BLaER1 treated with 17β-estradiol and CSF1 and Interleukin-3, amounts not matched to agents 10 nM and 100 nM (cell line): Measurements from ENCODE around the gene SDSL.

Source experiments
- H3K27ac ChIP-seq, 11 experiments: shearing (Covaris generic); formaldehyde crosslinking; 2 replicates each; pipeline ENCODE4 v1.8.1; 2022
- H3K27me3 ChIP-seq, 11 experiments: shearing (Covaris generic); formaldehyde crosslinking; 2 replicates each; pipeline ENCODE4 v1.8.1; 2022
- H3K36me3 ChIP-seq, 11 experiments: shearing (Covaris generic); formaldehyde crosslinking; 2 replicates each; pipeline ENCODE4 v1.8.1; 2022
- H3K4me1 ChIP-seq, 10 experiments: shearing (Covaris generic); formaldehyde crosslinking; 2 replicates each; pipeline ENCODE4 v1.8.1; 2022
- H3K4me2 ChIP-seq, 11 experiments: shearing (Covaris generic); formaldehyde crosslinking; 2 replicates each; pipeline ENCODE4 v1.8.1; 2022
- H3K4me3 ChIP-seq, 10 experiments: shearing (Covaris generic); formaldehyde crosslinking; 2 replicates each; pipeline ENCODE4 v1.8.1; 2022
- H3K9ac ChIP-seq, 11 experiments: shearing (Covaris generic); formaldehyde crosslinking; 2 replicates each; pipeline ENCODE4 v1.8.1; 2022
- H3K9me3 ChIP-seq, 11 experiments: shearing (Covaris generic); formaldehyde crosslinking; replicated peaks in 1 of 11; 2 replicates each; pipeline ENCODE4 v1.8.1; 2022
- H4K20me1 ChIP-seq, 11 experiments: shearing (Covaris generic); formaldehyde crosslinking; 2 replicates each; pipeline ENCODE4 v1.8.1; 2022
- Cebpa-rat ChIP-seq, 11 experiments: shearing (Covaris generic); IDR thresholded peaks; 2 replicates each; pipeline ENCODE4 v1.8.1; 2022

Gene SDSL

GRCh38 chr12:113457185-113457584, 35.0 kb downstream of the SDSL start:
- Histone ChIP-seq H3K36me3 (no peaks in the 10 kb centered on the region), H4K20me1 (no peaks in the 10 kb centered on the region), H3K27me3 (peaks cover 0 to 5% (median 1%) of the 10 kb centered on the region in 11 experiments; a peak in 9 of 22 replicates), H3K4me3 (no peak overlapping the region), H3K9me3 (no peaks in the 10 kb centered on the region), H3K4me1 (peaks cover 0 to 26% (median 14%) of the 10 kb centered on the region in 10 experiments; a peak in 15 of 20 replicates), H3K4me2 (peak overlapping the region in 8 of 11 experiments; percentile 14 to 74 (median 54); a peak in 13 of 22 replicates), H3K9ac (no peak overlapping the region), H3K27ac (no peak overlapping the region)
- no peak for TF ChIP-seq Cebpa-rat (IDR thresholded peaks at IDR 0.05)

DNA sequence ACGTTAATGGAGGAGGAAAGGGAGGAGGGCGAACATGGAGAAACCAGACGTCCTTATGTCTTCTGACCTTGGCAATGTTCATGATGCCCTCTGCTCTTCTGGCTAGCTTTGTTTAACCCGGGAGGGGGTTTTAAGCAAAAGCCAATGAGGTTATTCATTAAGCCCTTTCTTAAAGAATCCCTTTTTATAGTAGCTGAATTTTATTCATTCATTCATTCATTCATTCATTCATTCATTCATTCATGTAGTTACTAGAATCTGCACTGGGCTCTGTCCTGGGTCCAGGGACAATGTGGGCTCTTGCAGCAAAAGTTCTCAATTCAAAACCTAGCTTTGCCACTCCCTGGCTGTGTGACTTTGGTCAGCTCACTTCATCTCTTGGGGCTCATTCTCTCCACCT, 35.5 kb downstream of the SDSL start:
- H3K4me2 ChIP-seq: no peak overlapping the region
- no peak for TF ChIP-seq Cebpa-rat (IDR thresholded peaks at IDR 0.05)
- H3K4me3 ChIP-seq: no peak overlapping the region
- H3K27ac ChIP-seq: no peak overlapping the region
- H3K36me3 ChIP-seq: no peaks in the 10 kb centered on the region
- H4K20me1 ChIP-seq: no peaks in the 10 kb centered on the region
- peaks cover under 1 to 9% (median 6%) of the 10 kb centered on the region in 11 experiments; a peak in 17 of 22 replicates for H3K27me3 ChIP-seq
- peaks cover 0 to 26% (median 14%) of the 10 kb centered on the region in 10 experiments; a peak in 15 of 20 replicates for H3K4me1 ChIP-seq
- no peak overlapping the region for H3K9ac ChIP-seq
- H3K9me3 ChIP-seq: no peaks in the 10 kb centered on the region

DNA sequence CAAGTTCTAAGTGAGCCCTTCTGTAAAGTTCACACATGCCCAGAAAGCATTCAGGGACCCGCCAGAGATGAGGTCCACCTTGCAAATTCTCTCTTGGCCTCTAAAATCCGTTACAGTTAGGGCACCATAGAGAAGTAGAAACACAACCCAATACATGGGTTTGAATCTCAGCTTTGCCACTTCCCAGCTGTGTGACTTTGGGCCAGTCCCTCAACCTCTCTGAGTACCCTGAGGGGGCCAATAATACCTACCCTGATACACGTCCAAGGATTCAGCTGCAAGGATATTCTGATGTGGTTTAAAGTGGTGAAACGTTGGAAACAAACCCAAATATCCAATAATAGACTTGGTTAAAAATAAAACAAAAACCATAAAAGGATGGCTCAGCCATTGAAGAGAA, 37.8 kb downstream of the SDSL start:
- Histone ChIP-seq H3K4me3 (no peak overlapping the region), H3K27me3 (peaks cover 23 to 32% (median 29%) of the 10 kb centered on the region in 11 experiments), H3K9ac (no peak overlapping the region), H3K4me1 (peaks cover 0 to 28% (median 15%) of the 10 kb centered on the region in 10 experiments; a peak in 15 of 20 replicates), H3K4me2 (peak overlapping the region in 3 of 11 experiments; percentile 22 to 28 (median 25); a peak in 4 of 22 replicates), H3K27ac (no peak overlapping the region), H3K36me3 (no peaks in the 10 kb centered on the region), H3K9me3 (peaks cover 5 to 21% (median 16%) of the 10 kb centered on the region in 11 experiments; a peak in 18 of 22 replicates), H4K20me1 (peaks cover 0 to 15% (median 0%) of the 10 kb centered on the region in 11 experiments; a peak in 6 of 22 replicates)
- no peak for TF ChIP-seq Cebpa-rat (IDR thresholded peaks at IDR 0.05)

- Histone ChIP-seq H3K4me2 (no peak overlapping the region), H3K27ac (no peak overlapping the region), H3K9me3 (peaks cover 5 to 21% (median 16%) of the 10 kb centered on the region in 11 experiments; a peak in 18 of 22 replicates), H3K4me1 (peaks cover 0 to 28% (median 11%) of the 10 kb centered on the region in 10 experiments; a peak in 16 of 20 replicates), H3K9ac (no peak overlapping the region), H3K4me3 (no peak overlapping the region), H3K27me3 (peaks cover 40 to 49% (median 45%) of the 10 kb centered on the region in 11 experiments), H4K20me1 (peaks cover 0 to 31% (median 7%) of the 10 kb centered on the region in 11 experiments; a peak in 7 of 22 replicates), H3K36me3 (no peaks in the 10 kb centered on the region)
- TF ChIP-seq Cebpa-rat (IDR thresholded peaks at IDR 0.05): no peak
Observed at GRCh38 chr12:113461666-113462065, 39.5 kb downstream of the SDSL start.

DNA sequence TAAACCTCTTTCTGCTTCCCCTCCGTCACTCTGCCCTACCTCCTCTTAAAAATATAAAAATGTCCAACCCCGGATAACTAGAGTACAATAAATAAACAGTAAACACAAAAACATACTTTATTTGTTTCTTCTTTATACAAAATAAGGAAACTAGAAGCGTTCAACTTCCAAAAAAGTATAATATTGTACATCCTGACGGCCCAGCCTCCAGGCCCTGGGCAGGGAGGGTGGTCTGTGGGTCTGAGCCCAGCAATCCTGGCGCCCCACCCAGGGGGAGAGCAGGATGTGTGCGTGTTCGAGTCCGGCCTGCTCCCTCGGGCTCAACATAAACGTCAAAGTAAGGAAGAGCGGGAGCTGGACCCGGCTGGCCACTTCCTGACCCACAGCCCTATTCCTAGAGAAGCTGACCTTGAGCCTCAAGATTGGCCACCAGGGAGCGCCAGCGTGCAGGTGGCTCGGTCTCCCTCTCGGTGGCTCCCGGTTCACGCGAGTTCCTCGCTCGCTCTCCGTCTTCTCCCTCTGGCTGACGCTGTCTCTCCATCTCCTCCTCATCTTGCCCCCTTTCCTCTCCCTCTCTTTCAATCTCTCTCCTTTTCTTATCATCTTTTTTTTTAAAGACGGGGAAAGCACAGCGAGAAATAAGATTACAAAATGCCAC, 40.1 kb downstream of the SDSL start:
- H3K36me3 ChIP-seq: no peaks in the 10 kb centered on the region
- peaks cover 8 to 26% (median 19%) of the 10 kb centered on the region in 11 experiments; a peak in 20 of 22 replicates for H3K9me3 ChIP-seq
- no peak overlapping the region; a peak in 1 of 22 replicates for H3K4me2 ChIP-seq
- peaks cover 0 to 22% (median 7%) of the 10 kb centered on the region in 10 experiments; a peak in 12 of 20 replicates for H3K4me1 ChIP-seq
- H4K20me1 ChIP-seq: peaks cover 0 to 35% (median 10%) of the 10 kb centered on the region in 11 experiments; a peak in 10 of 22 replicates
- TF ChIP-seq Cebpa-rat (IDR thresholded peaks at IDR 0.05): no peak
- H3K27me3 ChIP-seq: peaks cover 45 to 55% (median 51%) of the 10 kb centered on the region in 11 experiments
- H3K9ac ChIP-seq: no peak overlapping the region
- no peak overlapping the region for H3K4me3 ChIP-seq
- H3K27ac ChIP-seq: no peak overlapping the region

DNA sequence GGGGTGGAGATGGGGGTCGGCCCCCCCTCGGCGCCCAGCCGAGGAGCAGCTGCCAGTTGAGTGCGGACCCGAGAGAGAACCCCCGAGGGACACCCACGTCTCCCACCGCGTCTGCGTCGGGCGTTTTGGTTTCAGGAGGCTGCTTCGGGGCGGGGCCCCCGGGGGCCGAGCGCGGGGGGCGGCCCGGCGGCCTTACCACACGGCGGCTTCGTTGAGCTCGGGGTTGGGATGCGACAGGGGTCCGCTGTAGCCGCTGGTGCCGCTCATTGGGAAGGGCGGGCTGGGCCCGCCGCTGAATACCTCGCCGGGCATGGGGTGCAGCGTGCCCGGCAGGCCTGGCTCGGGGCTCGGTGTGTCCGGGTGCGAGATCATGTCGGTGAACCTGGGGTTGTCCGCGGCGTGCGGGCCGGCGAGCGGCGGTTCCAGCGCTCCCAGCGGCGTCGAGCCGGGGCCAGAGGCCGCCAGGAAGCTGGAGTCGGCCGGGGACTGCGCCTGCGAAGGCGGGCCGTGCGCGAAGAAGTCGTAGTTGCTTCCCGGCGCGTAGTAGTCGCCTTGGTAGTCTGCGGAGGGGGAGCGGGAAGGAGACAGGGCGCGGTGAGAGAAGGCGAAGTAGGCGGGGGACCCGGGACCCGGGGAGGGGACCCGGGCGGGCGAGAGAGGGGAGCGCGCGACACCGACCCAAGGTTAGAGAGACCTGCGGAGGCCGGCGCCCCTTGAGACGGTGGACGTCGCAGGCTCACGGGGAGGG, 41.0 kb downstream of the SDSL start:
- Histone ChIP-seq H3K9me3 (peaks cover 10 to 35% (median 25%) of the 10 kb centered on the region in 11 experiments; a peak in 20 of 22 replicates), H3K4me1 (peaks cover 0 to 21% (median 7%) of the 10 kb centered on the region in 10 experiments; a peak in 11 of 20 replicates), H3K27me3 (peaks cover 55 to 64% (median 60%) of the 10 kb centered on the region in 11 experiments), H4K20me1 (peaks cover 0 to 44% (median 16%) of the 10 kb centered on the region in 11 experiments; a peak in 11 of 22 replicates), H3K4me3 (no peak overlapping the region), H3K9ac (no peak overlapping the region), H3K4me2 (no peak overlapping the region), H3K27ac (no peak overlapping the region), H3K36me3 (no peaks in the 10 kb centered on the region)
- no peak for TF ChIP-seq Cebpa-rat (IDR thresholded peaks at IDR 0.05)

DNA sequence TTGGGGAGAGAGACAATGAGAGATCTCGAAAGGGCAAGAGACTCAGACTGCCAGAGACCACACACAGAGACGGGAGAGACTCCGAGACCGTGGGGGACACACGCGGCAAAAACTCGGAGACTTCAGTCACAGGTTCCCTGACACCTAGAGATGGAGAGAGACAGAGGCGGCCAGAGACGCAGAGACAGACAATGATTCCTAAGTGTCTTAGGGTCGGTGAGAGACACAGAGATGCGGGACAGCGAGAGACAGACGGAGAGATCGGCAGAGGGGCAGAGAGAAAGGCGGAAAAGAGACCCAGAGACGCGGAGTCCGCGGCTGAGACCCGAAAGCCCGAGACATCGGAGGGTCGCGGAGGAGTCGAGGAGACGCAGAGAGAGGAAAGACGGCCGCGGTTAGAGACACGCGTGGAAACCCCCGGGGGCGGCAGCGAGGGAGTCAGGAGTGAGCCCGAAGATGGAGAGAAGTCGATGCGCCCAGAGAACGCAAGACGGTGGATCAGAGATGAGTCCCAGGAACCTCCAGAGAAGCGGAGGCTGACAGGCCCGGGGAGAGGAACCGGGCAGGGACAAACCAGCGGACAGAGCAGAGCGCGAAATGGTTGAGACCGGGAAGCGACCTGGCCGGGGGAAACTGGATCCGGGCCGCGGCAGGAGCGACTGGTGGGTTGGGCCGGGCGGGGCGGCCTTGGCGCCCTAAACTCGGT, 41.7 kb downstream of the SDSL start:
- H3K9me3 ChIP-seq: peaks cover 10 to 36% (median 25%) of the 10 kb centered on the region in 11 experiments; a peak in 20 of 22 replicates
- H3K36me3 ChIP-seq: no peaks in the 10 kb centered on the region
- H3K4me1 ChIP-seq: peaks cover 0 to 21% (median 7%) of the 10 kb centered on the region in 10 experiments; a peak in 11 of 20 replicates
- no peak for TF ChIP-seq Cebpa-rat (IDR thresholded peaks at IDR 0.05)
- no peak overlapping the region for H3K27ac ChIP-seq
- H3K4me3 ChIP-seq: no peak overlapping the region
- H3K4me2 ChIP-seq: no peak overlapping the region
- H3K27me3 ChIP-seq: peaks cover 62 to 71% (median 68%) of the 10 kb centered on the region in 11 experiments
- H3K9ac ChIP-seq: no peak overlapping the region
- peaks cover 0 to 52% (median 22%) of the 10 kb centered on the region in 11 experiments; a peak in 13 of 22 replicates for H4K20me1 ChIP-seq

DNA sequence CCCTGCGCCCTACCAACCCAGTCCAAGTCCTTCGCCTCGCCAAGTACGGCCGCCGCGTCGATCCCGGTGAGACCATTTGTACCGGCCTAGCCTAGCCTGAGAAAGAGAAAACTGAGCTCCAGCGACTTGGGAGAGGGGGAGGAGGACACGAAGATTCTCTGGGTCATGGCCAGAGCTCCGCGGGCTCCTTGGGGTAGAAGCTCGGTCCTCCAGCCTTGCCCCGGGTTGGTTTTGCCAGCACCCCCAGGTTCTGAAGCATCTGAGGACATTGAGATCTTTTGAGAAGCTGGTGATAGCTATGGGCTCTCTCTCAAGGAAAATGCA, 42.2 kb downstream of the SDSL start:
- Histone ChIP-seq H3K4me2 (no peak overlapping the region), H3K9ac (no peak overlapping the region), H3K27ac (no peak overlapping the region), H3K9me3 (peaks cover 10 to 36% (median 25%) of the 10 kb centered on the region in 11 experiments; a peak in 20 of 22 replicates), H3K4me3 (no peak overlapping the region), H3K4me1 (peaks cover 0 to 21% (median 7%) of the 10 kb centered on the region in 10 experiments; a peak in 11 of 20 replicates), H3K27me3 (peaks cover 67 to 76% (median 73%) of the 10 kb centered on the region in 11 experiments), H4K20me1 (peaks cover 0 to 57% (median 24%) of the 10 kb centered on the region in 11 experiments; a peak in 13 of 22 replicates), H3K36me3 (no peaks in the 10 kb centered on the region)
- no peak for TF ChIP-seq Cebpa-rat (IDR thresholded peaks at IDR 0.05)
